Endometrial microvascular endothelial cells (primary cell): ENCODE results near the gene TMEM132D. TPM values are rescaled to one million over a fixed set of nuclear protein-coding genes. Genes with fewer than 3 reads are reported as not detected.

Experiments
- in situ Hi-C: cut with HindIII; loops from 2 replicates; pipeline ENCODE4 v1.10.0; 2017; ENCODE audit warnings: low sequenced_read_pairs, low pct_unique_long_range_greater_than_20kb; ENCODE audit errors: inconsistent ontology term
- total RNA-seq: library from RNA; depleted of rRNA; stranded (reverse); fragments of >200 nt; gene quantifications from one replicate; pipeline ENCODE4 v1.2.3, GENCODE V29; 2015; ENCODE audit errors: inconsistent ontology term

The TMEM132D gene
- total RNA-seq, 1 donor from 2014 or later: not detected

DNA sequence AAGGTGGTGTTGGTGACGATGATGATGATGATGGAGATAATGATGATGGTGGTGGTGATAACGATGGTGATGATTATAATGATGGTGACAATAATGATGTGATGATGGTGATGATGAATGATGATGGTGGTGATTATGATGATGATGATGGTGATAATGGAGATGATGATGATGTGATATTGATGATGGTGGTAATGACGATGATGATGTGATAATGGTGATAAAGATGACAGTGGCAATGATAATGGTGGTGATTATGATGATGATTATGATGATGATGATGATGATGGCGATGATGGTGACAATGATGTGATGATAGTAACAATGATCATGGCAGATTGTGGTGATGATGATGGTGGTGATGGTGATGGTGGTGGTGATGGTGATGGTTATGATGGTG, 532.6 kb downstream of the TMEM132D start:
- in situ Hi-C loops: no loop called here

DNA sequence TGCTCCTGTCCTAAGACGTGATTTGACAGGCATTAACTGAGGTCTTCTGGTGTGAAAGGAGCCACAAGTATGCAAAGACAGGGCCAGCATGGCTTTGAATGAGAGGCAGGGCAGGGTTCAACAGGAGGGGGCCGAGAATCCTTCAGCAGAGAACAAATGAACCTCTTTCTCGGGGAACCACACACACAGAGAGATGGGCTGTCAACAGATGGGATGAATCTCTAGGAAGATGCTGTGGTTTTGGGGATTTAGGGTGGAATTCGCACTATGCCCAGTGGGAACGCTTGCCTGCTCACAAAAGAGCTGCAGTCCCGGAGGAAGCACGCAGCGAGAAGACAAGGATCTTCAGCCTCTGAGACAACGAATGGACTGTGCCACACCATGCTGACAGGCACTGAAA, 537.2 kb downstream of the TMEM132D start:
- in situ Hi-C loops: no loop called here

GRCh38 chr12:129363041-129363440, 540.8 kb downstream of the TMEM132D start:
- in situ Hi-C loops: no loop called here

GRCh38 chr12:129357233-129357632, 546.6 kb downstream of the TMEM132D start:
- in situ Hi-C loops: no loop called here

- in situ Hi-C loops: no loop called here
Measured at GRCh38 chr12:129351481-129351880, 552.3 kb downstream of the TMEM132D start.

DNA sequence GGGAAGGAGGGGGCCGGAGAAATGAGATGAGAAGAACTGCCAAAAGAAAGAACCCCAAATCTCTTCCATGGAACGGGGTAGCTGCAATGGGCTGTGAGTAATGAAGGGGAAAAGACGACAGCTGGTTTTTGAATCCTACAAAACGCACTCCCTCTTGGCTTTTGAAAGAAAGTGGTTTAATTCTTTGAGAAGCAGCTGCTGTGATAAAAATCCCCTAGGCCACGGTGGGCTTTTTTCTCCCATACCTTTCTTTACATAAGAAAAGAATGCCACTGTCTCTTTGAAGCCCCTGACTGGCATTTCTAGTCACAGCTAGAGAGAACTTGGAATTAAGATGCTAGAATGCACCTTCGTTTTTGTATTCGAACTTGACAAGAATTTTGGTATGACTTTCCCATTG, 564.5 kb downstream of the TMEM132D start:
- in situ Hi-C loops: no loop called here

- in situ Hi-C loops: no loop called here
Measured at GRCh38 chr12:129337413-129337812, 566.4 kb downstream of the TMEM132D start.

DNA sequence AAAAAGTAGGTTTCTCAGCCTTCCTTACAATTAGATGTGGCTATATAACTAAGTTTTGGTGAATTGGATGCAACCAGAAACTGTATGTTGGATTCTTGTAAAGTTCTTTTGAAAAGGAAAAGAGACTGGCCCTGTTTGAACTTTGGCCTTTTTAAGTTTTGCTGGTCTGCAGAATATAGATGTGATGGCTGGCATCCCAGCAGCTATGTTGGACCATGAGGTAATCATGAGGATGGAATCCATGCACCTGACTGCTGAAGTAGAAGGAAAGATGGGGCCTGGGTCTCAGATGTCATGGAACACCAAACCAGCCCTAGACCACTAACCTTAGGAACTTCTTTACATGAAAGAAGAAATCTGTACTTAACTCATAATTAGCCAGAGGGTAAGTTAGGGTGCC, 568.1 kb downstream of the TMEM132D start:
- in situ Hi-C loops: no loop called here

- in situ Hi-C loops: no loop called here
Measured at GRCh38 chr12:129332286-129332685, 571.5 kb downstream of the TMEM132D start.

DNA sequence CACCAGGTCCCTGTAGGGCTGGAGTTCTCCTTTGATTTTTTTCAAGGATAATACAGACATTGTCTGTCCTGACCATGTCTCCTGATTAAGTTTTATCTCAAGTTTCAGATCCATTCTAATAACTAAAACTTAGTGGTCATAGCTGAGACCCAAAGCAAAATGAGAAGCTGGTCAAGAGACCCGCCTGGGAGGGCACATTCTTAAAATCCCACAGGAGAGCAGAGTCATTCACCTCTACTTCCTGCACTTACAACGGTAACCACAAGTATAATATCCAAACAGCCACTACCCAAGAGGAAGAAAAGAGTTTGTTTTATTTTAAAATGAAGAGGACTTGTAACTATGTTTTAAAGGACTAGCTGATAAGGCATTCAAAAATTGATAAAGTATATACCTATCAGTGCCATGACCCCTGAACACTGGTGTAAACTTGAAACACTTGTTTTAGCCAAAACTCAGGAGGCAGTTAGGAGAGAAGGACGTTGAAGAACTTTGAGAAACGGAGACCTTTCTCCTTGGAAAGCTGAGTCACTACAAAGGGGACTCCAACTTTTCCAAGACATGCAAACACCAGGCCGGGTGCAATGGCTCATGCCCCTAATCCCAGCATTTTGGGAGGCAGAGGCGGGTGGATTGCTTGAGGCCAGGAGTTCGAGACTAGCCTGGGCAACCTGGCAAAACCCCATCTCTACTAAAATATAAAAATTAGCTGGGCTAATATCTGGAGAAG, 572.3 kb downstream of the TMEM132D start:
- in situ Hi-C loops: no loop called here

GRCh38 chr12:129328235-129328634, 575.6 kb downstream of the TMEM132D start:
- in situ Hi-C loops: no loop called here

- in situ Hi-C loops: no loop called here
Measured at GRCh38 chr12:129325566-129325965, 578.3 kb downstream of the TMEM132D start.

DNA sequence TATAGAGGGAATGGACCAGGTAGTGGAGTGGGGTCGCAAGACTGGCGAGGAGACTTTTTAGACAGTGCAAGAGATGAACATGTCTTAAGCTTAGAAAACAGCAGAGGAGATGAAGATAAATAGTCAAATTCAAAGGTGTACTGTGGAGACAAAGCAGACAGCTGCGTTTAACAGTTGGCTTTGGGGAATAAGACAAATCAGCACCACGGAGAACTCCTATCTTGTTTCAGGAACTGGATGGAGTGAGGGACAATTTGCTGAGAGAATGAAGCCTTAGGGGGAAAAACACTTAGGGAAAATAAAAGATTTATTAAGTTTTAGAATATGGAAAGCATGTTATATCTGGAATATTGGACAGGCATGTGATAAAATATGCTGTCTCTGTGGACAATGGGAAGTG, 591.8 kb downstream of the TMEM132D start:
- in situ Hi-C loops: no loop called here

DNA sequence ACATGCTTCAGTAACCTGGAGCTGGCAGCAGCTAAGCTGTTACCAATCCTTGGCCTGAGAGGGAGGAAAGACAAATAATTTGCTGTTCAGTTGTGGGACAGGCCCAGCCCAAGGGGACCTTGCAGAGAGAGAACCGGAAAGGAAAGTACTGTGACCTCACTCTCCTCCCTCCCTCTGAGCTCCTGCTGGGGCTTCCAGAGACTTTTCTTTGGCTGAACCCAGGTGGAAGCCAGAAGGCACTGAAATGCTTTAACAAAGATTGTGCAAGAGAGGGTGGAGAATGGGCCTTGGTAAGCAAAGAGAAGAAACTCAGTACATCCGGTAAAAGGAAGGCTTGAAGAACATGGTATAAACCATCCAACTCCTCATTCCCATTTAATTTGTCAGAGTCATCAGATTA, 593.5 kb downstream of the TMEM132D start:
- in situ Hi-C loops: no loop called here

DNA sequence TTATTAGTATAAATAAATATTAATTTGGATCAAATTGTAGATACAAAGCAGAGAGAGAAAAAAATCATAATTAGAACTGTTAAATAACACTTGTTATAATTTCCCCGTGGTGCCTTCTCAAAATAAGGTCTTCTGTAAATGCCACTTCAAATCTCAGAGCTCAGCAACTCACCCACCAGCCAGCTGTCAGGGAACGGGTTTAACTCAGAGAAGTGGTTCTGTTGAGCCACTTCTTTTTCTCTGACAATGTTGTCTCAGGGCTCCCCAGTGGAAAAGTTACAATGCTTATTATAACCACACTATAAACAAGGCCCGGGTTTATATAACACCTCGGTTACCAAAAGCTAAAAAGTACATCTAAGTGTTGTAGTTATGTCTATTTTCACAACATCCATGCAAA, 598.0 kb downstream of the TMEM132D start:
- in situ Hi-C loops: no loop called here

GRCh38 chr12:129304529-129304928, 599.3 kb downstream of the TMEM132D start:
- in situ Hi-C loops: no loop called here

DNA sequence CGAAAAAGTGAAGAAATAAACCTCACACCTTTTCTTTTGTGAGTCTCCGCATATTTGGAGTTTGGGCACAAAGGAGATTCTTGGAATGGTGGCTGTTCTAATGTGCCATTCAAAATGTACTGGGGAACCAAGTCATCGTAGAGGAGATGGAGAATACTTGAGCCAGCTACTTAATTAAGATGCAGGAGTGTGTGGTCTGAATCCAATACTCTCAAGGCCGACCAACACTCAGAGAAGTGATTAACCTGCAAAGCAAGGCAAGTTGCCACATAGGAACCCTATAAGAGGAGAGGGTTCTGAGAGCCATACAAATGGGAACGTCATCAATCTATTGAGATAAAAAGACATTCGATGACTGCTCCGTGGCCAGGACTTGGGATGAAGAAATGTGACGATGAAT, 603.8 kb downstream of the TMEM132D start:
- in situ Hi-C loops: no loop called here

DNA sequence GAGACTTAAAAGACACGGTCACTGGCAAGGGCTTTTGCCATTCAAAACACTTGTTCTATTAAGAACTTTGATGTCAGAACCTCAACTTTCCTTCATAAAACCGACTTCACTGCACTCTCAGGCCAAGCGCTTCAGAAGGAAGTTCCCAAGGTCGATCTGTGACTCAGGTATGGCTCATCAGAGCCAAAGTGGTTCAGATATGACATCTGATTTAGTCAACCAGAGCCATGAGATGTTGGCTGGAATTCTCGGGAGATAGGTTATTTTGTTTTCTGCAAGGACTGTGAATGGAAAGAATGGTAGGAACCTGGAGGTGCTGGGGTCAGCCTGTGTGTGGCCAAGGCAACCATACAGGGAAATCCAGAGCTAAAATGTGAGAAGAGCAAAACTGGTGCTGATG, 604.9 kb downstream of the TMEM132D start:
- in situ Hi-C loops: no loop called here

GRCh38 chr12:129296671-129297070, 607.2 kb downstream of the TMEM132D start:
- in situ Hi-C loops: no loop called here

- in situ Hi-C loops: no loop called here
Measured at GRCh38 chr12:129294868-129295267, 609.0 kb downstream of the TMEM132D start.

DNA sequence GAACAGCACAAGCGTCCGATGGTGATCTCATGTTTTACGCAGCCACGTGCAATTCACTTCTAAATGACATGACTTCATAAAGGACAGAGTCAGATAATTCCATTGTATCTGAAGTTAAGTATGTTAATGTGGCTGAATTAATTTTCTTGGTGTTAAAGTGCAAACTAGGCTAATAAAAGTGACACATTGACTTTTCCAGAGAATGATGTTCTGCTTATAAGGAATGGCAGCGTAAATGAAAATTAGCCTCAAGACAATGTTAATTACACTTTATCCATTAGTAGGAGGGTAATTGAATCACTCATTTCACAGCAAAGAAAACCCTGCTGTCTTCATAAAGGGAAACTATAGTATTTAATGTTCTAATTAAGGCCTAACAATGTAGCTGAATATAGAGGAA, 624.1 kb downstream of the TMEM132D start:
- in situ Hi-C loops: no loop called here
